ENCODE measurements around the gene SLC22A23. TPM values are rescaled to one million over a fixed set of nuclear protein-coding genes. Genes with fewer than 3 reads are reported as not detected.

The SLC22A23 gene
- total and polyA plus RNA-seq, 2 of the 4 experiments (the other 2 are of a cell fraction), result 0.72 to 1.6 TPM

- no peak overlapping the region for H2BK15ac ChIP-seq (ENCODE audit: low read depth, low read length)
- CTCF ChIA-PET, result interaction anchor here (1.0 kb wide), 1 partner anchor 35 kb away, joined by 3 read pairs; no protein-coding TSS in a partner anchor
- H3K23ac ChIP-seq (ENCODE audit: low read depth, low read length), result no peak overlapping the region
- no peak overlapping the region for H3K14ac ChIP-seq (replicated peaks; ENCODE audit: low read depth, low read length)
- H3K4ac ChIP-seq (ENCODE audit: low read depth, low read length), result no peak overlapping the region
- no peak overlapping the region for H3K56ac ChIP-seq (ENCODE audit: extremely low read depth, insufficient read depth, low read length)
- H4K91ac ChIP-seq (ENCODE audit: insufficient read depth, low read depth, low read length), result no peak overlapping the region
- ATAC-seq (ENCODE audit: low read depth) (no peak), DNase-seq (peak; percentile 31)
- no peak overlapping the region for H3K18ac ChIP-seq (ENCODE audit: low read depth, low read length)
- no peak overlapping the region for H3K4me2 ChIP-seq (ENCODE audit: low read depth, low read length)
- no peak overlapping the region for H3K27ac ChIP-seq (ENCODE audit: insufficient read depth, low read length)
- no peak overlapping the region for H2BK120ac ChIP-seq (ENCODE audit: low read depth, low read length)
- 54% methylated on average over 7 of the region's 10 CpGs; no CpG with 5 or more reads in 1 of the 2 experiments for WGBS, 2 experiments (ENCODE audit: extremely low coverage in 2 of 2, insufficient read length in 1 of 2)
- H3K4me1 ChIP-seq (ENCODE audit: control insufficient read depth, insufficient read depth, low read length), result peaks cover 2% of the 10 kb centered on the region; the same call in 1 of the 2 replicates
- H3K4me3 ChIP-seq (ENCODE audit: insufficient read depth, low read depth, low read length), result no peak overlapping the region
- H3K27me3 ChIP-seq (ENCODE audit: control insufficient read depth, insufficient read depth, low read length), result peaks cover 18% of the 10 kb centered on the region
- H2BK5ac ChIP-seq (ENCODE audit: low read depth, low read length, poor library complexity, severe bottlenecking), result no peak overlapping the region
- no peak overlapping the region for H4K8ac ChIP-seq (ENCODE audit: low read depth in 2 of 2, low read length in 2 of 2)
- POLR2A ChIA-PET (ENCODE audit: unreplicated experiment), result no interaction called here
- H3K36me3 ChIP-seq (ENCODE audit: control insufficient read depth, insufficient read depth, low read length), result no peaks in the 10 kb centered on the region
- H3K9me3 ChIP-seq (ENCODE audit: control insufficient read depth, insufficient read depth, low read length), result no peaks in the 10 kb centered on the region
- no peak for TF ChIP-seq CEBPB (IDR thresholded peaks at IDR 0.05; ENCODE audit: low read depth, low read length)
- no peak overlapping the region for H2BK20ac ChIP-seq (ENCODE audit: low read depth, low read length)
- no TSS peak for BruUV-seq (replicated peaks)
- no peak overlapping the region for H2AK9ac ChIP-seq (replicated peaks; ENCODE audit: low read depth, low read length, poor library complexity)
- H3K79me1 ChIP-seq (ENCODE audit: low read depth in 1 of 2, low read length in 2 of 2), result no peaks in the 10 kb centered on the region
- no peaks in the 10 kb centered on the region for H4K20me1 ChIP-seq (ENCODE audit: insufficient read depth, low read length)
- 0 out of 2 replicates have a peak, but pooled peaks cover 3% of the 10 kb centered on the region for H3K9me1 ChIP-seq (ENCODE audit: insufficient read depth, low read length)
- H4K5ac ChIP-seq (ENCODE audit: low read depth, low read length), result no peak overlapping the region
- dilution Hi-C loops (cut with HindIII; ENCODE audit: low sequenced_read_pairs, unreplicated experiment) (no loop called here), intact Hi-C loops (cut with micrococcal nuclease) (no loop called here), in situ Hi-C loops (cut with MboI; ENCODE audit: low sequenced_read_pairs) (no loop called here)
- H2AK5ac ChIP-seq (ENCODE audit: low read depth, low read length), result no peak overlapping the region
- no peak overlapping the region for H3K9ac ChIP-seq (ENCODE audit: low read depth, low read length)
- H2AFZ ChIP-seq (replicated peaks; ENCODE audit: low read length, poor library complexity), result no peak overlapping the region
These were observed 97.6 kb downstream of the SLC22A23 start for GRCh38 chr6:3359101-3359752.
